HepG2 (cell line): ENCODE measurements around the gene RMI2. TPM values are rescaled to one million over a fixed set of nuclear protein-coding genes. Genes with fewer than 3 reads are reported as not detected.

Experiments used
- GPN1 ChIP-seq: sonication (generic); formaldehyde crosslinking; IDR thresholded peaks from 2 replicates; pipeline ENCODE4 v1.5.1; 2020; ENCODE audit warnings: missing genetic modification reagents, borderline replicate concordance
- HNF4G ChIP-seq, 2 experiments: sonication (generic) in 1 of 2; formaldehyde crosslinking in 1 of 2; IDR thresholded peaks; 2 replicates each; pipeline versions ENCODE4 v1.4.0 to v1.6.1; 2011 to 2020; ENCODE audit warnings: borderline replicate concordance in 2 of 2, low read depth in 2 of 2, mild to moderate bottlenecking in 2 of 2, low read length in 1 of 2, missing genetic modification reagents in 1 of 2, moderate library complexity in 1 of 2
- IRX3 ChIP-seq: sonication (generic); formaldehyde crosslinking; IDR thresholded peaks from 2 replicates; pipeline ENCODE4 v1.8.1; 2023; ENCODE audit warnings: mild to moderate bottlenecking, low read depth, missing genetic modification reagents, borderline replicate concordance
- ISX ChIP-seq: sonication (generic); formaldehyde crosslinking; conservative IDR thresholded peaks from 2 replicates; pipeline ENCODE4 v1.5.0; 2020; ENCODE audit warnings: missing genetic modification reagents
- KLF6 ChIP-seq: IDR thresholded peaks from 2 replicates; pipeline ENCODE4 v1.8.0; 2016; ENCODE audit warnings: missing biosample characterization, missing genetic modification reagents
- NCOR1 ChIP-seq: fragments of 200-600 bp; sonication (generic); IDR thresholded peaks from 2 replicates; pipeline ENCODE4 v1.7.0; 2017; ENCODE audit warnings: antibody characterized with exemption, low read length, borderline replicate concordance
- PAWR ChIP-seq: sonication (generic); formaldehyde crosslinking; IDR thresholded peaks from 2 replicates; pipeline ENCODE4 v1.4.0; 2020; ENCODE audit warnings: missing genetic modification reagents, mild to moderate bottlenecking, borderline replicate concordance
- SCMH1 ChIP-seq: sonication (generic); formaldehyde crosslinking; IDR thresholded peaks from 2 replicates; pipeline ENCODE4 v1.9.0; 2021; ENCODE audit warnings: missing genetic modification reagents, mild to moderate bottlenecking, borderline replicate concordance
- SMARCE1 ChIP-seq: fragments of 450-650 bp; IDR thresholded peaks from 2 replicates; pipeline ENCODE4 v1.6.1; 2017; ENCODE audit warnings: borderline replicate concordance
- ZNF12 ChIP-seq: sonication (generic); formaldehyde crosslinking; IDR thresholded peaks from 2 replicates; pipeline ENCODE4 v1.5.0; 2020; ENCODE audit warnings: missing genetic modification reagents
- ZNF510 ChIP-seq: sonication (generic); formaldehyde crosslinking; IDR thresholded peaks from 2 replicates; pipeline ENCODE4 v1.4.0; 2020; ENCODE audit warnings: low read depth, mild to moderate bottlenecking, missing genetic modification reagents
- ZNF530 ChIP-seq: sonication (generic); formaldehyde crosslinking; IDR thresholded peaks from 2 replicates; pipeline ENCODE4 v1.5.0; 2020; ENCODE audit warnings: low read depth, mild to moderate bottlenecking, missing genetic modification reagents
- polyA plus RNA-seq, 8 experiments: library from polyadenylated mRNA; depleted of rRNA in 3 of 8; stranded (reverse) in 7 of 8; unstranded in 1 of 8; fragments of >200 nt; fragmentation: Illumina TruSeq in 4 of 8; extraction: Trizol in 4 of 8; gene quantifications; 2 replicates each; pipeline versions ENCODE4 v1.2.1 to v1.2.3, GENCODE V29; 2011 to 2016; ENCODE audit warnings: low read depth in 4 of 8, missing spikeins in 1 of 8, mixed read lengths in 1 of 8; ENCODE audit not compliant: insufficient read depth in 1 of 8
- total RNA-seq, 5 experiments: library from RNA; depleted of rRNA; stranded (reverse); fragments of >200 nt; fragmentation: Illumina TruSeq; extraction: Trizol; gene quantifications; 2 replicates each; pipeline ENCODE4 v1.2.3, GENCODE V29; 2016; ENCODE audit warnings: low read depth in 1 of 5
- TF ChIP-seq, protein P1 (sequence below): sonication (generic); formaldehyde crosslinking; IDR thresholded peaks from 2 replicates; pipeline ENCODE4 v1.8.0; 2022; ENCODE audit warnings: mild to moderate bottlenecking, missing genetic modification reagents, moderate library complexity
- TF ChIP-seq, protein P2 (sequence below): sonication (generic); formaldehyde crosslinking; IDR thresholded peaks from 2 replicates; pipeline ENCODE4 v1.5.1; 2020; ENCODE audit warnings: missing genetic modification reagents, mild to moderate bottlenecking, borderline replicate concordance
- TF ChIP-seq, protein P3 (sequence below): sonication (generic); formaldehyde crosslinking; IDR thresholded peaks from 2 replicates; pipeline ENCODE4 v1.4.0; 2020; ENCODE audit warnings: missing genetic modification reagents, borderline replicate concordance
- TF ChIP-seq, protein P4 (sequence below): sonication (generic); formaldehyde crosslinking; IDR thresholded peaks from 2 replicates; pipeline ENCODE4 v1.4.0; 2020; ENCODE audit warnings: low read depth, mild to moderate bottlenecking, missing genetic modification reagents
- TF ChIP-seq, protein P5 (sequence below): sonication (generic); formaldehyde crosslinking; IDR thresholded peaks from 2 replicates; pipeline ENCODE4 v1.4.0; 2020; ENCODE audit warnings: missing genetic modification reagents

The RMI2 gene
- total and polyA plus RNA-seq, 2 of the 13 experiments (the other 11 are each of a cell fraction or from before 2014, with no cell fraction given) = 24.5 to 55.7 TPM

DNA sequence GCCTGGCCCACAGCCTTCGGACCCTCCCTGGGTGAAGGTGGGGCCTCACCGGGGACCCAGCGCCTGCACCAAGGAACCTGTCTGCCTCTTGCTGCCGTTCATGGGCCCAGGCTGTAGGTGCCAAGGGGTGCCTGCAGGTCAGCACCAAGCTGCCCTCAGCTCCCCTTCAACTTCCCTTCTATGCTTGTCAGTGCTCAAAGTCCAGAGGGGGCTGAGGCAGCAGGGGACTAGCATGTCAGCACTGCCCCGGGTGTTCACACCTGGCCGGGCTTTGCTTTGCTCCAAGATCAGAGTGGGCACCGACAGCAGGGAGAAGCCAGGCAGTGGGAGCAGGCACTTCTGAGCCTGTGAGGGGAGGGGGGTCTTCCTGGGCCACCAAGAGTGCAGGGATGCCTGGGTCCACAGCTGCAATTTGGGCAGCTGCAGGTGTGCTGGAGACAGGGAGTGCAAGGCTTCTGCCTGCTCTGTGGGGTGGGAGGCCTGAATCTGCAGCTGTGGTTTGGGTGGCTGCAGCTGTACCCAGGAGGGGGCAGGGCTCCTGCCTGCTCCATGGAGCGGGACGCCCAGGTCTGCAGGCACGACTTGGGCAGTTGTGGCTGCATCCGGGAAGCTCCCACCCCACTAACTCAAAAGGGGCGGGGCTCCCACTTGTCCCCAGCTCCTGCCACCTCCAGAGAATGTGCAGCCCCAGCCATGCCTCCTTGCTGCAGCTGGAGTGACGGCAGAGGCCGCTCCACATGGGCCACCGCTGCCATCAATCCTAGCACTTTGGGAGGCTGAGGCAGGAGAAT lies 36.6 kb upstream of the RMI2 start (continued):
- TF ChIP-seq ZNF12 (CRISPR knock-in tag) (0 out of 2 replicates have a peak, but pooled peaks have one; percentile 41), GPN1 (no peak), KLF6 (CRISPR knock-in tag) (no peak), ISX (CRISPR knock-in tag) (no peak), NCOR1 (peak; percentile 72; the same call in 1 of the 2 replicates), ZNF510 (CRISPR knock-in tag) (no peak), IRX3 (no peak), SMARCE1 (no peak), SCMH1 (CRISPR knock-in tag) (no peak), ZNF530 (CRISPR knock-in tag) (no peak), PAWR (CRISPR knock-in tag) (no peak), HNF4G (IDR thresholded peaks at IDR 0.05; ENCODE audit: borderline replicate concordance, low read depth, low read length) (peak; percentile 73), HNF4G (CRISPR knock-in tag; IDR thresholded peaks at IDR 0.05; ENCODE audit: borderline replicate concordance, low read depth) (peak; percentile 44; the same call in 1 of the 2 replicates)
- TF ChIP-seq, protein P1, sequence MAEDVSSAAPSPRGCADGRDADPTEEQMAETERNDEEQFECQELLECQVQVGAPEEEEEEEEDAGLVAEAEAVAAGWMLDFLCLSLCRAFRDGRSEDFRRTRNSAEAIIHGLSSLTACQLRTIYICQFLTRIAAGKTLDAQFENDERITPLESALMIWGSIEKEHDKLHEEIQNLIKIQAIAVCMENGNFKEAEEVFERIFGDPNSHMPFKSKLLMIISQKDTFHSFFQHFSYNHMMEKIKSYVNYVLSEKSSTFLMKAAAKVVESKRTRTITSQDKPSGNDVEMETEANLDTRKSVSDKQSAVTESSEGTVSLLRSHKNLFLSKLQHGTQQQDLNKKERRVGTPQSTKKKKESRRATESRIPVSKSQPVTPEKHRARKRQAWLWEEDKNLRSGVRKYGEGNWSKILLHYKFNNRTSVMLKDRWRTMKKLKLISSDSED (CRISPR knock-in tag) = no peak
- TF ChIP-seq, protein P2, sequence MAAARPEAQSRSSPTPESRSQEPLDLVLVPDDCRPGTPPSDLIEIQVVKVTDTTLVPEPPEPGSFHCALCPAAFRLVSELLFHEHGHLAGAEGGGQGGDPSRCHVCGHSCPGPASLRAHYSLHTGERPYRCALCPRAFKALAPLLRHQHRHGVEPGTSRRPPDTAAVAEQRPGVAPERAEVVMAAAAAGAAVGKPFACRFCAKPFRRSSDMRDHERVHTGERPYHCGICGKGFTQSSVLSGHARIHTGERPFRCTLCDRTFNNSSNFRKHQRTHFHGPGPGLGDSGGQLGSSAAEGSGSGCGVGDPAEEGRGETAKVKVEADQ = no peak
- TF ChIP-seq, protein P3, sequence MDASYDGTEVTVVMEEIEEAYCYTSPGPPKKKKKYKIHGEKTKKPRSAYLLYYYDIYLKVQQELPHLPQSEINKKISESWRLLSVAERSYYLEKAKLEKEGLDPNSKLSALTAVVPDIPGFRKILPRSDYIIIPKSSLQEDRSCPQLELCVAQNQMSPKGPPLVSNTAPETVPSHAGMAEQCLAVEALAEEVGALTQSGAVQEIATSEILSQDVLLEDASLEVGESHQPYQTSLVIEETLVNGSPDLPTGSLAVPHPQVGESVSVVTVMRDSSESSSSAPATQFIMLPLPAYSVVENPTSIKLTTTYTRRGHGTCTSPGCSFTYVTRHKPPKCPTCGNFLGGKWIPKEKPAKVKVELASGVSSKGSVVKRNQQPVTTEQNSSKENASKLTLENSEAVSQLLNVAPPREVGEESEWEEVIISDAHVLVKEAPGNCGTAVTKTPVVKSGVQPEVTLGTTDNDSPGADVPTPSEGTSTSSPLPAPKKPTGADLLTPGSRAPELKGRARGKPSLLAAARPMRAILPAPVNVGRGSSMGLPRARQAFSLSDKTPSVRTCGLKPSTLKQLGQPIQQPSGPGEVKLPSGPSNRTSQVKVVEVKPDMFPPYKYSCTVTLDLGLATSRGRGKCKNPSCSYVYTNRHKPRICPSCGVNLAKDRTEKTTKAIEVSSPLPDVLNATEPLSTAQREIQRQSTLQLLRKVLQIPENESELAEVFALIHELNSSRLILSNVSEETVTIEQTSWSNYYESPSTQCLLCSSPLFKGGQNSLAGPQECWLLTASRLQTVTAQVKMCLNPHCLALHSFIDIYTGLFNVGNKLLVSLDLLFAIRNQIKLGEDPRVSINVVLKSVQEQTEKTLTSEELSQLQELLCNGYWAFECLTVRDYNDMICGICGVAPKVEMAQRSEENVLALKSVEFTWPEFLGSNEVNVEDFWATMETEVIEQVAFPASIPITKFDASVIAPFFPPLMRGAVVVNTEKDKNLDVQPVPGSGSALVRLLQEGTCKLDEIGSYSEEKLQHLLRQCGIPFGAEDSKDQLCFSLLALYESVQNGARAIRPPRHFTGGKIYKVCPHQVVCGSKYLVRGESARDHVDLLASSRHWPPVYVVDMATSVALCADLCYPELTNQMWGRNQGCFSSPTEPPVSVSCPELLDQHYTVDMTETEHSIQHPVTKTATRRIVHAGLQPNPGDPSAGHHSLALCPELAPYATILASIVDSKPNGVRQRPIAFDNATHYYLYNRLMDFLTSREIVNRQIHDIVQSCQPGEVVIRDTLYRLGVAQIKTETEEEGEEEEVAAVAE (CRISPR knock-in tag) = no peak; the same call in 1 of the 2 replicates
- TF ChIP-seq, protein P4, sequence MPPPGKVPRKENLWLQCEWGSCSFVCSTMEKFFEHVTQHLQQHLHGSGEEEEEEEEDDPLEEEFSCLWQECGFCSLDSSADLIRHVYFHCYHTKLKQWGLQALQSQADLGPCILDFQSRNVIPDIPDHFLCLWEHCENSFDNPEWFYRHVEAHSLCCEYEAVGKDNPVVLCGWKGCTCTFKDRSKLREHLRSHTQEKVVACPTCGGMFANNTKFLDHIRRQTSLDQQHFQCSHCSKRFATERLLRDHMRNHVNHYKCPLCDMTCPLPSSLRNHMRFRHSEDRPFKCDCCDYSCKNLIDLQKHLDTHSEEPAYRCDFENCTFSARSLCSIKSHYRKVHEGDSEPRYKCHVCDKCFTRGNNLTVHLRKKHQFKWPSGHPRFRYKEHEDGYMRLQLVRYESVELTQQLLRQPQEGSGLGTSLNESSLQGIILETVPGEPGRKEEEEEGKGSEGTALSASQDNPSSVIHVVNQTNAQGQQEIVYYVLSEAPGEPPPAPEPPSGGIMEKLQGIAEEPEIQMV = peak; percentile 18; the same call in 1 of the 2 replicates
- TF ChIP-seq, protein P5, sequence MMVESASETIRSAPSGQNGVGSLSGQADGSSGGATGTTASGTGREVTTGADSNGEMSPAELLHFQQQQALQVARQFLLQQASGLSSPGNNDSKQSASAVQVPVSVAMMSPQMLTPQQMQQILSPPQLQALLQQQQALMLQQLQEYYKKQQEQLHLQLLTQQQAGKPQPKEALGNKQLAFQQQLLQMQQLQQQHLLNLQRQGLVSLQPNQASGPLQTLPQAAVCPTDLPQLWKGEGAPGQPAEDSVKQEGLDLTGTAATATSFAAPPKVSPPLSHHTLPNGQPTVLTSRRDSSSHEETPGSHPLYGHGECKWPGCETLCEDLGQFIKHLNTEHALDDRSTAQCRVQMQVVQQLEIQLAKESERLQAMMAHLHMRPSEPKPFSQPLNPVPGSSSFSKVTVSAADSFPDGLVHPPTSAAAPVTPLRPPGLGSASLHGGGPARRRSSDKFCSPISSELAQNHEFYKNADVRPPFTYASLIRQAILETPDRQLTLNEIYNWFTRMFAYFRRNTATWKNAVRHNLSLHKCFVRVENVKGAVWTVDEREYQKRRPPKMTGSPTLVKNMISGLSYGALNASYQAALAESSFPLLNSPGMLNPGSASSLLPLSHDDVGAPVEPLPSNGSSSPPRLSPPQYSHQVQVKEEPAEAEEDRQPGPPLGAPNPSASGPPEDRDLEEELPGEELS (CRISPR knock-in tag) = peak; percentile 58
